HEK293 (cell line): ENCODE measurements around the gene HLF.

Experiments
- CTCF ChIA-PET: fragments of 350-600 bp; formaldehyde crosslinking; extraction: SDS; loops from one replicate; lab custom pipeline; 2021; ENCODE audit warnings: antibody characterized with exemption; lab: Yijun Ruan, JAX
- POLR2A ChIA-PET: fragments of 300-600 bp; formaldehyde crosslinking; extraction: SDS; loops from one replicate; lab custom pipeline; 2020; ENCODE audit warnings: antibody characterized with exemption, inconsistent platforms; lab: Yijun Ruan, JAX
- H3K27ac ChIP-seq: fragments of 200-500 bp; sonication (Bioruptor generic); 2 replicates; pipeline ENCODE4 v1.5.1; 2014; ENCODE audit warnings: low read depth, low read length, control low read depth, inconsistent platforms; ENCODE audit errors: extremely low read depth
- H3K36me3 ChIP-seq, 2 experiments: fragments of 200-500 bp in 1 of 2; sonication (Bioruptor generic) in 1 of 2; 1 replicate in 1 of 2; 2 replicates in 1 of 2; pipeline ENCODE4 v1.5.1; 2014 to 2017; ENCODE audit warnings: inconsistent platforms in 2 of 2, low read length in 2 of 2; ENCODE audit not compliant: control insufficient read depth in 2 of 2, insufficient read depth in 1 of 2
- H3K4me1 ChIP-seq: fragments of 200-500 bp; sonication (Bioruptor generic); 2 replicates; pipeline ENCODE4 v1.5.1; 2014; ENCODE audit warnings: mild to moderate bottlenecking, low read length, inconsistent platforms; ENCODE audit not compliant: control insufficient read depth, insufficient read depth
- H3K4me3 ChIP-seq: 2 replicates; pipeline ENCODE4 v1.5.1; 2011; ENCODE audit warnings: low read depth, mild to moderate bottlenecking, control low read depth, low read length, moderate library complexity
- H3K9me3 ChIP-seq: fragments of 200-500 bp; sonication (Bioruptor generic); 2 replicates; pipeline ENCODE4 v1.5.1; 2014; ENCODE audit warnings: low read depth, low read length, inconsistent platforms; ENCODE audit not compliant: control insufficient read depth, insufficient read depth
- BCL11A ChIP-seq: fragments of 450-650 bp; formaldehyde crosslinking; IDR thresholded peaks from 2 replicates; pipeline ENCODE4 v1.5.1; 2016; ENCODE audit warnings: low read depth, missing biosample characterization, missing genetic modification characterization
- GLIS1 ChIP-seq: fragments of 450-650 bp; formaldehyde crosslinking; IDR thresholded peaks from 2 replicates; pipeline ENCODE4 v1.5.1; 2016; ENCODE audit warnings: missing biosample characterization, missing genetic modification characterization
- OVOL3 ChIP-seq: fragments of 450-650 bp; formaldehyde crosslinking; IDR thresholded peaks from 2 replicates; pipeline ENCODE4 v1.5.1; 2016; ENCODE audit warnings: missing biosample characterization, missing genetic modification characterization
- SCRT2 ChIP-seq: fragments of 450-650 bp; formaldehyde crosslinking; IDR thresholded peaks from 2 replicates; pipeline ENCODE4 v1.5.1; 2016; ENCODE audit warnings: missing biosample characterization, missing genetic modification characterization
- SETDB1 ChIP-seq: IDR thresholded peaks from one replicate; pipeline ENCODE4 v1.6.1; 2017; ENCODE audit warnings: mild to moderate bottlenecking, low read length, moderate library complexity, mixed read lengths; ENCODE audit not compliant: insufficient read length
- ZBTB17 ChIP-seq: fragments of 450-650 bp; formaldehyde crosslinking; IDR thresholded peaks from 2 replicates; pipeline ENCODE4 v1.5.1; 2016; ENCODE audit warnings: missing biosample characterization, missing genetic modification characterization
- ZNF114 ChIP-seq: fragments of 450-650 bp; formaldehyde crosslinking; IDR thresholded peaks from 2 replicates; pipeline ENCODE4 v1.5.0; 2017; ENCODE audit warnings: missing biosample characterization, missing genetic modification characterization
- ZNF138 ChIP-seq: fragments of 450-650 bp; formaldehyde crosslinking; IDR thresholded peaks from 2 replicates; pipeline ENCODE4 v1.5.1; 2016; ENCODE audit warnings: missing biosample characterization, missing genetic modification characterization, borderline replicate concordance
- ZNF223 ChIP-seq: fragments of 450-650 bp; formaldehyde crosslinking; IDR thresholded peaks from 2 replicates; pipeline ENCODE4 v1.5.1; 2016; ENCODE audit warnings: missing biosample characterization, missing genetic modification characterization
- ZNF292 ChIP-seq: fragments of 450-650 bp; formaldehyde crosslinking; IDR thresholded peaks from 2 replicates; pipeline ENCODE4 v1.5.1; 2016; ENCODE audit warnings: low read depth, missing biosample characterization, missing genetic modification characterization, borderline replicate concordance
- ZNF311 ChIP-seq: fragments of 450-650 bp; formaldehyde crosslinking; IDR thresholded peaks from 2 replicates; pipeline ENCODE4 v1.5.1; 2017; ENCODE audit warnings: missing biosample characterization, missing genetic modification characterization, borderline replicate concordance
- ZNF416 ChIP-seq: fragments of 450-650 bp; formaldehyde crosslinking; IDR thresholded peaks from 2 replicates; pipeline ENCODE4 v1.5.1; 2016; ENCODE audit warnings: missing biosample characterization, missing genetic modification characterization
- ZNF549 ChIP-seq: fragments of 450-650 bp; IDR thresholded peaks from 2 replicates; pipeline ENCODE4 v1.5.1; 2018; ENCODE audit warnings: missing biosample characterization, missing genetic modification characterization, mild to moderate bottlenecking, inconsistent platforms, moderate library complexity
- ZNF677 ChIP-seq: fragments of 450-650 bp; IDR thresholded peaks from 2 replicates; pipeline ENCODE4 v1.5.0; 2018; ENCODE audit warnings: missing biosample characterization, mild to moderate bottlenecking, missing genetic modification characterization, moderate library complexity
- ZNF776 ChIP-seq: fragments of 450-650 bp; formaldehyde crosslinking; IDR thresholded peaks from 2 replicates; pipeline ENCODE4 v1.5.0; 2017; ENCODE audit warnings: missing biosample characterization, missing genetic modification characterization, borderline replicate concordance
- ZSCAN30 ChIP-seq: fragments of 450-650 bp; IDR thresholded peaks from 2 replicates; pipeline ENCODE4 v1.5.1; 2018; ENCODE audit warnings: missing biosample characterization, mild to moderate bottlenecking, missing genetic modification characterization, moderate library complexity
- TF ChIP-seq, protein P1 (sequence below): fragments of 450-650 bp; formaldehyde crosslinking; IDR thresholded peaks from 2 replicates; pipeline ENCODE4 v1.5.1; 2016; ENCODE audit warnings: missing biosample characterization, missing genetic modification characterization, borderline replicate concordance
- TF ChIP-seq, protein P2 (sequence below): fragments of 450-650 bp; formaldehyde crosslinking; IDR thresholded peaks from 2 replicates; pipeline ENCODE4 v1.5.1; 2016; ENCODE audit warnings: missing biosample characterization, missing genetic modification characterization
- TF ChIP-seq, protein P3 (sequence below): fragments of 450-650 bp; formaldehyde crosslinking; conservative IDR thresholded peaks from 2 replicates; pipeline ENCODE4 v1.5.1; 2016; ENCODE audit warnings: low read depth, missing biosample characterization, missing genetic modification characterization
- TF ChIP-seq, protein P4 (sequence below): fragments of 450-650 bp; formaldehyde crosslinking; IDR thresholded peaks from 2 replicates; pipeline ENCODE4 v1.5.1; 2016; ENCODE audit warnings: missing biosample characterization, missing genetic modification characterization, low read depth

The HLF gene

DNA sequence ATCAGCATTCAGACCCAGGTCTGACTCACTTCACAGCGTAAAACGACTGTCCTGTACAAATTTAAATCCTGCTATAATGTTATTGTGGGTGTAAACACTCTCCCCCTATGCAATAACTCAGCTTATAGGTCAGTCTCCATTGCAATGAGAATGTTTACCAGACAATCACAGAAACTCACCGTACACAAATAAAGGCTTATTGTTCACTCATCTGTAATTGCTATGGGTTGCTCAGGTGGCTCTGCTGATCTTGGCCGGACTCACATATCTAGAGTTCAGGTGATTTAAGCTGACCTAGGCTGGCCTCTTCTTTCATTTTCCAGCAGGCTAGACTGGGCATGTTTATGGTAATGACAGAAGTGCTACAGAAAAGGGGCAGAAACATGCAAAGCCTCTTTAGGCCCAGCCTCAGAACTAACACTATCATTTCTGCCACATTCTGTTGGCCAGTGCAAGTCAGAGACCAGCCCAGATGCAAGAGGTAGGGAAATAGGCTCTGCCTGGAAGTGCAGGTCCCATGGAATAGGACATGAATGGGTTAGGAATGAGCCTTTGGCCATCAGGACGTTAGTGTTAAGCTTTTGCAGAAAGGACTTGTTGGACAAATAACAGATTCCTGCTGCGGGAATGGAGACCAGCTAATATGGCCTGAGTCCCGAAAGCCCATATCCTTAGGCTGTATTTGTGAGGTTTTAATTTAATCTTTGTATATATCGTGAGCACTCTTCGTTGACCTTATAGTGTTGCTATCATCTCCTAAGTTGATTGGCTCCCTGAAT is 44.0 kb downstream of the HLF start:
- no peaks in the 10 kb centered on the region for H3K9me3 ChIP-seq
- TF ChIP-seq ZNF311 (tag by site-specific recombination), result no peak
- peak; percentile 26 for TF ChIP-seq SETDB1
- no peak overlapping the region for H3K27ac ChIP-seq
- POLR2A ChIA-PET, result no interaction called here
- no peaks in the 10 kb centered on the region for H3K4me1 ChIP-seq
- no peaks in the 10 kb centered on the region for H3K36me3 ChIP-seq
- CTCF ChIA-PET, result interaction anchor here (0.7 to 1.5 kb wide), 4 partner anchors 13 to 289 kb away, joined by 3 to 5 read pairs (median 4); no protein-coding TSS in a partner anchor
- no peak overlapping the region for H3K4me3 ChIP-seq

DNA sequence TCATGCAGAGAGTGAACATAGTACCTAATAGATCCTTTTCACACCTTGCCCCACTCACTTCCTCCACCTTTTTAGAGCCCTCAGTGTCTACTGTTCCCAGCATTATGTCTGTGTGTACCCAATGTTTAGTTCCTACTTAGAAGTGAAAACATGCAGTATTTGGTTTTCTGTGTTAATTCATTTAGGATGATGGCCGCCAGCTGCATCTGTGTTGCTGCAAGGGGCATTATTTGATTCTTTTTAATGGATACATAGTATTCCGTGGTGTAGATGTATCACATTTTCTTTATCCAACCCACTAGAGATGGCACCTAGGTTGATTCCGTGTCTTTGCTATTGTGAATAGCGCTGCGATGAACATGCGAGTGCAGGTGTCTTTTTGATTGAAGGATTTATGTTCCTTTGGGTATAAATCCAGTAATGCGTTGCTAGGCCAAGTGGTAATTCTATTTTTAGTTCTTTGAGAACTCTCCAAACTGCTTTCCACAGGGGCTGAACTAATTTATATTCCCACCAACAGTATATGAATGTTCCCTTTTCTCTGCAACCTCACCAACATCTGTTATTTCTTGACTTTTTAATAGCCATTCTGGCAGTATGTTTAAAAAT is 47.1 kb downstream of the HLF start:
- CTCF ChIA-PET, result no interaction called here
- no peaks in the 10 kb centered on the region for H3K4me1 ChIP-seq
- no peaks in the 10 kb centered on the region for H3K36me3 ChIP-seq
- TF ChIP-seq ZNF549 (tag by site-specific recombination) (no peak), ZNF776 (tag by site-specific recombination) (no peak), ZNF416 (tag by site-specific recombination) (no peak), SETDB1 (no peak), SCRT2 (no peak), ZNF292 (tag by site-specific recombination) (no peak), ZSCAN30 (tag by site-specific recombination) (no peak), ZNF138 (tag by site-specific recombination) (no peak), BCL11A (tag by site-specific recombination) (no peak), ZNF114 (tag by site-specific recombination) (no peak), ZNF677 (tag by site-specific recombination) (no peak), ZNF223 (no peak), OVOL3 (tag by site-specific recombination) (no peak), ZBTB17 (tag by site-specific recombination) (no peak), GLIS1 (tag by site-specific recombination) (no peak)
- TF ChIP-seq, protein P1, sequence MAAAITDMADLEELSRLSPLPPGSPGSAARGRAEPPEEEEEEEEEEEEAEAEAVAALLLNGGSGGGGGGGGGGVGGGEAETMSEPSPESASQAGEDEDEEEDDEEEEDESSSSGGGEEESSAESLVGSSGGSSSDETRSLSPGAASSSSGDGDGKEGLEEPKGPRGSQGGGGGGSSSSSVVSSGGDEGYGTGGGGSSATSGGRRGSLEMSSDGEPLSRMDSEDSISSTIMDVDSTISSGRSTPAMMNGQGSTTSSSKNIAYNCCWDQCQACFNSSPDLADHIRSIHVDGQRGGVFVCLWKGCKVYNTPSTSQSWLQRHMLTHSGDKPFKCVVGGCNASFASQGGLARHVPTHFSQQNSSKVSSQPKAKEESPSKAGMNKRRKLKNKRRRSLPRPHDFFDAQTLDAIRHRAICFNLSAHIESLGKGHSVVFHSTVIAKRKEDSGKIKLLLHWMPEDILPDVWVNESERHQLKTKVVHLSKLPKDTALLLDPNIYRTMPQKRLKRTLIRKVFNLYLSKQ, result no peak
- TF ChIP-seq, protein P2, sequence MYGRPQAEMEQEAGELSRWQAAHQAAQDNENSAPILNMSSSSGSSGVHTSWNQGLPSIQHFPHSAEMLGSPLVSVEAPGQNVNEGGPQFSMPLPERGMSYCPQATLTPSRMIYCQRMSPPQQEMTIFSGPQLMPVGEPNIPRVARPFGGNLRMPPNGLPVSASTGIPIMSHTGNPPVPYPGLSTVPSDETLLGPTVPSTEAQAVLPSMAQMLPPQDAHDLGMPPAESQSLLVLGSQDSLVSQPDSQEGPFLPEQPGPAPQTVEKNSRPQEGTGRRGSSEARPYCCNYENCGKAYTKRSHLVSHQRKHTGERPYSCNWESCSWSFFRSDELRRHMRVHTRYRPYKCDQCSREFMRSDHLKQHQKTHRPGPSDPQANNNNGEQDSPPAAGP (tag by site-specific recombination), result no peak
- TF ChIP-seq, protein P3, sequence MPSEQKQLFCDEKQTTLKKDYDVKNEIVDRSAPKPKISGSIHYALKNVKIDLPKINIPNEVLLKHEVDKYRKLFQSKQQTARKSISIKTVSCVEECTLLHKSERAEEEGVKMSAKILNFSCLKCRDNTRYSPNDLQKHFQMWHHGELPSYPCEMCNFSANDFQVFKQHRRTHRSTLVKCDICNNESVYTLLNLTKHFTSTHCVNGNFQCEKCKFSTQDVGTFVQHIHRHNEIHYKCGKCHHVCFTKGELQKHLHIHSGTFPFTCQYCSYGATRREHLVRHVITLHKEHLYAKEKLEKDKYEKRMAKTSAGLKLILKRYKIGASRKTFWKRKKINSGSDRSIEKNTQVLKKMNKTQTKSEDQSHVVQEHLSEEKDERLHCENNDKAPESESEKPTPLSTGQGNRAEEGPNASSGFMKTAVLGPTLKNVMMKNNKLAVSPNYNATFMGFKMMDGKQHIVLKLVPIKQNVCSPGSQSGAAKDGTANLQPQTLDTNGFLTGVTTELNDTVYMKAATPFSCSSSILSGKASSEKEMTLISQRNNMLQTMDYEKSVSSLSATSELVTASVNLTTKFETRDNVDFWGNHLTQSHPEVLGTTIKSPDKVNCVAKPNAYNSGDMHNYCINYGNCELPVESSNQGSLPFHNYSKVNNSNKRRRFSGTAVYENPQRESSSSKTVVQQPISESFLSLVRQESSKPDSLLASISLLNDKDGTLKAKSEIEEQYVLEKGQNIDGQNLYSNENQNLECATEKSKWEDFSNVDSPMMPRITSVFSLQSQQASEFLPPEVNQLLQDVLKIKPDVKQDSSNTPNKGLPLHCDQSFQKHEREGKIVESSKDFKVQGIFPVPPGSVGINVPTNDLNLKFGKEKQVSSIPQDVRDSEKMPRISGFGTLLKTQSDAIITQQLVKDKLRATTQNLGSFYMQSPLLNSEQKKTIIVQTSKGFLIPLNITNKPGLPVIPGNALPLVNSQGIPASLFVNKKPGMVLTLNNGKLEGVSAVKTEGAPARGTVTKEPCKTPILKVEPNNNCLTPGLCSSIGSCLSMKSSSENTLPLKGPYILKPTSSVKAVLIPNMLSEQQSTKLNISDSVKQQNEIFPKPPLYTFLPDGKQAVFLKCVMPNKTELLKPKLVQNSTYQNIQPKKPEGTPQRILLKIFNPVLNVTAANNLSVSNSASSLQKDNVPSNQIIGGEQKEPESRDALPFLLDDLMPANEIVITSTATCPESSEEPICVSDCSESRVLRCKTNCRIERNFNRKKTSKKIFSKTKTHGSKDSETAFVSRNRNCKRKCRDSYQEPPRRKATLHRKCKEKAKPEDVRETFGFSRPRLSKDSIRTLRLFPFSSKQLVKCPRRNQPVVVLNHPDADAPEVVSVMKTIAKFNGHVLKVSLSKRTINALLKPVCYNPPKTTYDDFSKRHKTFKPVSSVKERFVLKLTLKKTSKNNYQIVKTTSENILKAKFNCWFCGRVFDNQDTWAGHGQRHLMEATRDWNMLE (tag by site-specific recombination), result no peak
- TF ChIP-seq, protein P4, sequence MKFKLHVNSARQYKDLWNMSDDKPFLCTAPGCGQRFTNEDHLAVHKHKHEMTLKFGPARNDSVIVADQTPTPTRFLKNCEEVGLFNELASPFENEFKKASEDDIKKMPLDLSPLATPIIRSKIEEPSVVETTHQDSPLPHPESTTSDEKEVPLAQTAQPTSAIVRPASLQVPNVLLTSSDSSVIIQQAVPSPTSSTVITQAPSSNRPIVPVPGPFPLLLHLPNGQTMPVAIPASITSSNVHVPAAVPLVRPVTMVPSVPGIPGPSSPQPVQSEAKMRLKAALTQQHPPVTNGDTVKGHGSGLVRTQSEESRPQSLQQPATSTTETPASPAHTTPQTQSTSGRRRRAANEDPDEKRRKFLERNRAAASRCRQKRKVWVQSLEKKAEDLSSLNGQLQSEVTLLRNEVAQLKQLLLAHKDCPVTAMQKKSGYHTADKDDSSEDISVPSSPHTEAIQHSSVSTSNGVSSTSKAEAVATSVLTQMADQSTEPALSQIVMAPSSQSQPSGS (tag by site-specific recombination), result no peak
- TF ChIP-seq, all 188 proteins: peak for 0
- Histone ChIP-seq H3K9me3 (no peaks in the 10 kb centered on the region), H3K4me3 (no peak overlapping the region), H3K27ac (no peak overlapping the region)
- POLR2A ChIA-PET, result no interaction called here
